ENCODE results near the gene LRRC17.
"Not testable (repeated sequence)": the region's sequence is repeated elsewhere in the genome, so short reads cannot be mapped to it uniquely, and the experiment has no call there.

LRRC17 gene

DNA sequence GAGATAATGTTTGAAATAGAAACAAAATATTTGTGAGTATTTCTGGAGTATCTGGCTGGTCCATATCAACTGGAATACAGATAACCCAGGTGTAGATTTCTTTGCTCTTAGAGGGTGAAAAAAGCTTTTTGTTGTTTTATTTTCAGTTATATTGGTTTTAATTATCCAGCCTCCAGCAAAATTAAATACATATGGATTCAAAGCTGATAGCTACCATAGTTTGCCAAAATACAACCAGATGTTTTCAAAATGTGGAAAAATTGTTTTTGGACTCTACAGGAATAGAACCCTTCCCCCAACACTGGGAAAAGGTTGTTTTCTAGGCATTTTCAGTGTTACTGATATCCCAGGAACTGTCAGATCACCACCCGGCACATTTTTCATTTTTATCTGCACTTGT is 30.1 kb downstream of the LRRC17 start:
- DNase-seq (ENCODE audit: low read depth): no peak

DNA sequence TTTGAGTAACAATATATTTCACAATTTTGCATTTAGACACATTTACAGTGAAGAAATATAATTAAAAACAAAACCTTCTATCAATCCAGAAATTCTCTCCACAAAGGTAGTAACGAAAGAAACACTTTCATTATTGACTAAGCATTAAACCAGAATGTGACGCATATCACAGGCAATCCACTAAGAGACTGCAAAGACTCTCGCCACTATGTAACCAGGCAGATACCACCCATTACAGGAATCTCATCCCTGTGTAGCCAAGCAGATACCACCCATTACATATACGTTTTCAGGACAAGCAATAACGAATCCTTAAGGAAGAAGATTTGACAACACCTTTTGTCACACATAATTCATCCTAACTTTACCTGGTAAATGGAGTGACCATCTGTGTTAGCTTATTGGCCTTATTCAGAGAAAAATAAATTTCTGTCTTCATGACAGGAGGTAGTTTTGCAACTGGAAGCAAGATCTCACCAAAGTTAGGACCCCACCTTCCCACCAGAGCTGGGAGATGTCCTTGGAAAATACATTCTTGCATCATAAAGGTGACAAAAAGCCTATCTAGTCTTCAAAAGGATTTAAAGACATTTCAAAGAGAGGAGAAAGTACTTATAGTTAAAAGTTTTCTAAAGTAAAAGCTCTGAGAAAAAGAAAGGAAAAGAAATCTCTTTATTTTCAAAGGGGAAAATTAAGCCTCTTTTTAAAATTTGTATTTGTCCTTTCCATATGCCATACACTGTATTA is 30.8 kb downstream of the LRRC17 start:
- DNase-seq (ENCODE audit: low read depth): peak; percentile 29

DNA sequence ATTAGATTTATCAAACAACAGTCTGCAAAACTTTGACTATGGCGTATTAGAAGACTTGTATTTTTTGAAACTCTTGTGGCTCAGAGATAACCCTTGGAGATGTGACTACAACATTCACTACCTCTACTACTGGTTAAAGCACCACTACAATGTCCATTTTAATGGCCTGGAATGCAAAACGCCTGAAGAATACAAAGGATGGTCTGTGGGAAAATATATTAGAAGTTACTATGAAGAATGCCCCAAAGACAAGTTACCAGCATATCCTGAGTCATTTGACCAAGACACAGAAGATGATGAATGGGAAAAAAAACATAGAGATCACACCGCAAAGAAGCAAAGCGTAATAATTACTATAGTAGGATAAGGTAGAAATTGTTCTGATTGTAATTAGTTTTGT is 31.4 kb downstream of the LRRC17 start:
- DNase-seq (ENCODE audit: low read depth): peak; percentile 33

DNA sequence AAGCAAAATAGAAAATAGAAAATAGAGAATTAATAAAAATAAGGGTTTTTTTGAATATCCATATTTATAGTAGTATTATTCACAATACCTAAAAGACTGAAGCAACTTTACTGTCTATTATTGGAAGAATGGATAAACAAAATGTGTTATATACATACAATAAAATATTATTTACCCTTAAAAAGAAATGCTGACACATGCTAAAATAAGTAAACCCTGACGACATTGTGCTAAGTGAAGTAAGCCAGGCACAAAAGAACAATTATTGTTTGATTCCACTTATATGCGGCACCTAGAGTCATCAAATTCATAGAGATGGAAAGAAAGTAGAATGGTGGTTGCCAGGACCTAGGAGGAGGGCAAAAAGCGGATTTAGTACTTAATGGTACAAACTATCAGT is 39.0 kb downstream of the LRRC17 start:
- no peak for DNase-seq (ENCODE audit: low read depth)

DNA sequence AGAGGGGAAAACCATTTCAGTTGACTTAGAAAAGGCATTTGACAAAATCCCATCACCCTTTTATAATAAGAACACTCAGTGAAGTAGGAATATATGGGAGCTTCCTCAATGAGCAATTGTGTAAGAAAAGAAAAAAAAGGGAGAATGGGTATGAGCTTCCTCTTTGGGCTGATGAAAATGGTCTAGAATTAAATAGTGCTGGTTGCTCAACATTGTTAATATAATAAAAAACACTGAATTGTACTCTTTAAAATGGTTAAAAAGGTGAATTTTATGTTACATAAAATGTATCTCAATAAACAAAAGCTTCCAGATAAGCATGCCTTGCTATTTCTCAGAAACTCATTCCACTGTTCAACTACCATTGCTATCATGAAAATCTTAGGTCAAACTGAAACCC is 40.6 kb downstream of the LRRC17 start:
- no peak for DNase-seq (ENCODE audit: low read depth)

DNA sequence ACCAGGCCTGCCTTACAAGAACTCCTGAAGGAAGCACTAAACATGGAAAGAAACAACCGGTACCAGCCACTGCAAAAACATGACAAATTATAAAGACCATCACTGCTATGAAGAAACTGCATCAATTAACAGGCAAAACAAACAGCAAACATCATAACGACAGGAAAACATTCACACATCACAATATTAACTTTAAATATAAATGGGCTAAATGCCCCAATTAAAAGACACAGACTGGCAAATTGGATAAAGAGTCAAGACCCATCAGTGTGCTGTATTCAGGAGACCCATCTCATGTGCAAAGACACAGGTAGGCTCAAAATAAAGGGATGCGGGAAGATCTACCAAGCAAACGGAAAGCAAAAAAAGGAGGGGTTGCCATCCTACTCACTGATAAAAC is 41.6 kb downstream of the LRRC17 start:
- not testable (repeated sequence) for DNase-seq (ENCODE audit: low read depth)

DNA sequence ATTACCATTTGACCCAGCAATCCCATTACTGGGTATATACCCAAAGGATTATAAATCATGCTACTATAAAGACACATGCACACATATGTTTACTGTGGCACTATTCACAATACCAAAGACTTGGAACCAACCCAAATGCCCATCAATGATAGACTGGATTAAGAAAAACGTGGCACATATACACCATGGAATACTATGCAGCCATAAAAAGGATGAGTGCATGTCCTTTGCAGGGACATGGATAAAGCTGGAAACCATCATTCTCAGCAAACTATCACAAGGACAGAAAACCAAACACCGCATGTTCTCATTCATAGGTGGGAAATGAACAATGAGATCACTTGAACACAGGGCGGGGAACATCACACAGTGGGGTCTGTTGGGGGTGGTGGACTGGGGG is 45.2 kb downstream of the LRRC17 start:
- DNase-seq (ENCODE audit: low read depth): not testable (repeated sequence)

DNA sequence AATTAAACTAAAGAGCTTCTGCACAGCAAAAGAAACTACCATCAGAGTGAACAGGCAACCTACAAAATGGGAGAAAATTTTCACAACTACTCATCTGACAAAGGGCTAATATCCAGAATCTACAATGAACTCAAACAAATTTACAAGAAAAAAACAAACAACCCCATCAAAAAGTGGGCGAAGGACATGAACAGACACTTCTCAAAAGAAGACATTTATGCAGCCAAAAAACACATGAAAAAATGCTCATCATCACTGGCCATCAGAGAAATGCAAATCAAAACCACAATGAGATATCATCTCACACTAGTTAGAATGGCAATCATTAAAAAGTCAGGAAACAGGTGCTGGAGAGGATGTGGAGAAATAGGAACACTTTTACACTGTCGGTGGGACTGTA is 49.2 kb downstream of the LRRC17 start:
- not testable (repeated sequence) for DNase-seq (ENCODE audit: low read depth)

DNA sequence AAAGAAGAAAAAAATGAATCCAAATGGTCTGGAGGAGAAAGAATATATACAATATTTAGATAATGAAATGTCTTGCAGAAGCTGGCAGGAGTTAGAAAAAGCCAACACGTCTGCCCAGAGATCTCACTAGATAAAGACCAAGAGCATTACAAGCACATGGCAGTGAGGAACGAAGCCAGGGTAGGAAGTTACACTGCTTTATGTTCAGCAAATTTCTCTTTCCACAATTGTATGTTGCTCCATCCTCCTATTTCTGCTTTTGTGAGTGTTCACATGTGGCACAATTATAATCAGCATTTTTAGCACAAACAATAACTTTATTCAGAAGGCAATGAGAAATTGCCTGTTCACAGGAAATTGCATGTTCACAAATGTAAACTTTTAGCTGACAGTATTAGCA is 53.7 kb downstream of the LRRC17 start:
- DNase-seq (ENCODE audit: low read depth): no peak

DNA sequence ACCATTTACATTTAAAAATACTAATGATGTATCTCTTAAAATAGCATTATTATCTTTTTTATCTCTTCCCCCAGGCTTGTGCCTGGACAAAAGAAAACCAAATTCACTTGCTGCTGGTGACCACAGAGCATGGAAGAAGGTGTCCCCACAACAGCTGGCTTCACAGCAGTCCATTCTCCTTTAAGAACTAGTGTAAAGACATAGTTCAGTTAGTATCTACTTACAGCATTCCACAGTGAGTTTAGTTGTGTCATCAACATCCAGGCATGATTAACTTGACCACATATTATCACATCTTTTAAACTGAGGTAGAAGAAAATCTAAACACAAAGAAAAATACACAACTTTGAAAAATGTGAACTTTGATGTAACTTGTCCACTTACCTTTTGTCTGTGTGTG is 55.0 kb downstream of the LRRC17 start:
- DNase-seq (ENCODE audit: low read depth): peak; percentile 85

DNA sequence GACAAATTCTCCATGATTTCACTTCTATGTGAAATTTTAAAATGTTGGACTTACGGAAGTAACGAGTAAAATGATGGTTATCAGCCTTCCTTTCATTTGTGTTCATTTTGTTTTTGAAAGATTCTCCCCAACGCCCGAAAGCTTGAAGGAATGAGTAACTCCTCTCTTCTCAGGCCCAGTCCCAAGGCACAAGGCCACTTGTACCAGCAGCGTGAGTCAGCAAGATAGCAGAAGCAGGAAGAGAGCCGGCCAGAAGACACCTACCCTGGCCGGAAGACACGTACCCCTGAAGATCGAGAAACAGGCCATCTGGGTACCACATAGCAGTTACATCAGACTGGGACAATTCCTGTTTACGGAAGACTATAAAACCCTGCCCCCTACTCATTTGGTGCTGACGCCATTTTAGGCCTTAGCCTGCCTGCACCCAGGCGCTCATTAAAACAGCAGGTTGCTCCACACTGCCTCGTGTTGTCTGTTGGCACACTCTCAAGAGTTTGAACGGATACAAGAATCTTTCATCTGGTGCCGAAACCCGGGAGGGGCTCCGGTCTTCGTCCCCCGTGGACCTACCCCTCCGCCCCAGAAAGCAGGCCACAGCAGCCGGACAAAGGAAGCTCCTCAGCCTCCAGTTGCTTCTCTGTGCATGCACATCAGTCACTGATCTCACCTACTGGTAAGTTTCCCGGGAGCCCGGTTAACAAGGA is 60.4 kb downstream of the LRRC17 start:
- peak; percentile 52 for DNase-seq (ENCODE audit: low read depth)

DNA sequence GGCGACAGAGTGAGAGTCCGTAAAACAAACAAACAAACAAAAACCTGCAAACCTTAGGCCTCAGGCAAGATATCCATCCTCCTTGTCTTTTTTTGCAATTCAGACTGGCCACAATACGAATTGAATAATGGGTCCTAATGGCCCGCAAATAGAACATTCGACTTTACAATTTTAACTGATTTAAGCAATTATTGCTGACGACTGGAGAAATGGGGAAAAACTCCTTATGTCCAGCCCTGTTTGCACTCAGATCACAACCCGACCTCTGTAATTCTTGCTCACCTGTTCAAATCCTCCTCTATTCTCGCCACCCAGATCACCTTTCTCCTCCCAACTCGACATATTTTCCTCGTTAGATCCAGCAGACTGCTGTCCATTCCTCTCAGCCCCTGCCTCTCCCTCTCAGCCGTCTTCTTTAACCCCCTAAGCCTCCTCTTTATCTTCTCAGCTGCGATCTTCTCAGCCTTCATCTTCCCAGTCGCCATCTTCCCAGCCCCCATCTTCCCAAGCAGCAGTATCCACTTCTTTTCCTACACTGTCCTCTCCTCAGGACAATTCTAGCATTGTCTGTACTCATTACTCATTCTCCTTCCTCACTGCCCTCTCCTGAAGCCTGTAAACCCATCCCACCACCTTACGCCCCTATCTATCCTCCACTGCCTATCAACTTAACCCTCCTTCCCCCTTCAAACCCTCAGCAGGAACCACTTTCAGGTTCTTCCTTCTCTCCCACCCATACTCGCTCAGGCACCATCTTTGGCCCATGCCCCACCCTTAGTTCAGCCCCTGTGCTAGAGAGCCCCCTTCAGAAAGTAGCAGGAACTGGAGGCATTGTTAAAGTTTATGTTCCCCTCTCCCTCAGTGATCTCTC is 61.8 kb downstream of the LRRC17 start:
- DNase-seq (ENCODE audit: low read depth): no peak

DNA sequence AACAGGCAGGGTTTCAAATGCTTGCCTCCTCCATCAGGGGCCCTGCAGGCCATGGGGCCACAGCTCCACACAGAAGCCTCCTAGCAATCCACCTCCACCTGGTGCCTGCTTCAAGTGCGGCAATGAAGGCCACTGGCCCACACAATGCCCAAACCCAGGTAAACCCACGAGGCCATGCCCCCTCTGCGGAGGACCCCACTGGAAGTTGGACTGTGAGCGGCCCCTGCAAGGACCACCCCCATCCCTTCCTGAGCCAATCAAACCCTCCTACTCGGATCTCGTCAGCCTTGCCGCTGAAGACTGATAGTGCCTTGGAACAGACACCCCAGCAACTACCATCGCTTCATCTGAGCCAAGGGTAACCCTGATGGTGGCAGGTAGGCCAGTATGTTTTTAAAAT is 63.1 kb downstream of the LRRC17 start:
- DNase-seq (ENCODE audit: low read depth): no peak

DNA sequence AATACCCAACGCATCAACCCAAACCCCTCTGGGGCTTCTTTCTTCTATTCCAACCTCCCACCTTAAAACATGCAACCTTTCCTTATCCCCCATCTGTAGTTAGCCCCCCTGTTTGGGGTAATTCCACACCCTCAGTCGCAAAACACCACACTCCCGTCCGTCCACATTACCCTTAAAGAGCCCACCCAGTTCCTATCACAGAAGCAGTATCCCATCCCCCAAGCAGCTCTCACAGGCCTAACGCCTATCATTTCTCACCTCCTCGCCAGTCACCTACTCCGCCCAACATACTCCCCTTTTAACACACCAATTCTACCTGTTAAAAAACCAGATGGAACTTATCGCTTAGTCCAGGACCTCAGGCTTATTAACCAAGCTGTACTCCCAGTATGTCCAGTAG is 63.7 kb downstream of the LRRC17 start:
- no peak for DNase-seq (ENCODE audit: low read depth)

DNA sequence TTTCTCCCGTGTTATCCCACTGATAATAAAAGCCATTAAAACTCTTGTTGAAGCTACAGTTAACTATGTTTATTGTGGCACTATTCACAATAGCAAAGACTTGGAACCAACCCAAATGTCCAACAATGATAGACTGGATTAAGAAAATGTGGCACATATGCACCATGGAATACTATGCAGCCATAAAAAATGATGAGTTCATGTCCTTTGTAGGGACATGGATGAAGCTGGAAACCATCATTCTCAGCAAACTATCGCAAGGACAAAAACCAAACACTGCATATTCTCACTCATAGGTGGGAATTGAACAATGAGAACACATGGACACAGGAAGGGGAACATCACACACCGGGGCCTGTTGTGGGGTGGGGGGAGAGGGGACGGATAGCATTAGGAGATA is 64.8 kb downstream of the LRRC17 start:
- DNase-seq (ENCODE audit: low read depth): not testable (repeated sequence)

DNA sequence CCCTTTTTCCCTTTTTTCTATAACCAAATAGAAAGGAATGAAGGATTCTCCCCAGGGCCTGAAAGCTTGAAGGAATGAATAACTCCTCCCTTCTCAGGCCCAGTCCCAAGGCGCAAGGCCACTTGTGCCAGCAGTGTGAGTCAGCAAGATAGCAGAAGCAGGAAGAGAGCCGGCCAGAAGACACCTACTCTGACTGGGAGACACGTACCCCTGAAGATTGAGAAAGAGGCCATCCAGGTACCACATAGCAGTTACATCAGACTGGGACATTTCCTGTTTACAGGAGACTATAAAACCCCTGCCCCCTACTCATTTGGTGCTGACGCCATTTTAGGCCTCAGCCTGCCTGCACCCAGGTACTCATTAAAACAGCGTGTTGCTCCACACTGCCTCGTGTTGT is 65.5 kb downstream of the LRRC17 start:
- peak; percentile 86 for DNase-seq (ENCODE audit: low read depth)

DNA sequence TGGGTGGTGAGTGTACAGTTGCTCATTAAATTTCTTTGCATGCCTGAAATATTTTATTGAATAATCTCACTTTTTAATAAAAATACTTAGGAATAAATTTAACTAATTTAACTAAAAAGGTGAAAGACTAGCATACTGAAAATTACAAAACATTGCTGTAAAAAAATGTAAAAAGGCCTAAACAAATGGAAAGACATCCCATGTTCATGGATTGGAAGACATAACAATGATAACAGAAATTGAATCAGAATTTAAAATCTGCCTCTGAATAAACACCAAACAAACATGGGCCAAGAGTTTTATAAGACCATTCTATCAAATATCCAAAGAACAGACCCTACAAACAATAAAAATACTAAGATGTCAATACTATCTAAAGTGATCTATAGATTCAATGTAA is 66.9 kb downstream of the LRRC17 start:
- DNase-seq (ENCODE audit: low read depth): no peak

DNA sequence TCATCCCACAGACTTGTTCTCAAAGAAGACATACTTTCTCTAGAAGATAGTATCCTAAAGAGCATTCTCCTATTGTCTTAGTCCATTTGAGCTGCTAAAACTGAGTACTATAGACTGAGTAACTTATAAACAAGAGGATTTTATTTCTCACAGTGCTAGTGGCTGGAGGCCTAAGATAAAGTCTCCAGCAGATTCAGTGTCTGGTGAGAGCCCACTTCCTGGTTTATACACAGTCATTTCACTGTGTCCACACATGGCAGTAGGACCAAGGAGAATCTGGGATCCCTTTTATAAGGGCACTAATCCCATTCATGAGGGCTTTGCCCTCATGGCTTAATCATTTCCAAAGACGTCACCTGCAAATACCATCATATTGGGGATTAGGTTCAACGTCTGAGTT is 68.7 kb downstream of the LRRC17 start:
- DNase-seq (ENCODE audit: low read depth): no peak

DNA sequence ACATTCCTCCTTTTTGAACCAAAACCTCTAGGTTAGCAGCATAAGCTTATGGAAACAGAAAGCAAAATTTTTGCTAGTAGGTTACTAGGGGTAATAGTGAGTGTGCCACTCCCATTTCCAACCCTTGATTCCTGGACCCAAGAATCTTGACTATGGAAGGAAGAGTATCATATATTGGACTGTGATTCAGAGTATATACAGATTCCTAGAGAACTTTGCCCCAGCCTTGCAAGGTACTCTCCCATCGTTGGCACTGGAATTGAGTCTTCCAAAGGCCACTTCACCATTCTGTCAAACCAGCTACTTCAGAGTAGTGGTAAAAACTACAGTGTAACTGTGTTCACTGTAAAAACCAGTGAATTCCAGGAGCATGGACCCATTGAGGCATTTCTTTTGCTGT is 69.4 kb downstream of the LRRC17 start:
- no peak for DNase-seq (ENCODE audit: low read depth)

DNA sequence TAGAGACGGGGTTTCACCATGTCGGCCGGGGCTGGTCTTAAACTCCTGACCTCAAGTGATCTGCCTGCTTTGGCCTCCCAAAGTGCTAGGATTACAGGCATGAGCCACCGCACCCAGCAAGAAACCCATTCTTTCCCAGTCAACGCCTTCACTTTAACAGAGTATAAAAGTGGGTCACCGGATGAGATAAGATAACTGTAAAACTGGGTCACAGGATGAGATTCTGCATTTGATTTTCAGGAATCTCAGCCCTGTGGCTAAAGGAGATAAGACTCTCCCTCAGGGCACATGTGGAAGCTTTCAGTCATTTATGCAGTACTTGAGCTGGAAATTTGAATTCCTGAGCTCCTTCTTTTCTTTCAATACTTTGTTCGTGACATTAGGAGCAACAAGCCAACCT is 70.8 kb downstream of the LRRC17 start:
- DNase-seq (ENCODE audit: low read depth): peak; percentile 83

DNA sequence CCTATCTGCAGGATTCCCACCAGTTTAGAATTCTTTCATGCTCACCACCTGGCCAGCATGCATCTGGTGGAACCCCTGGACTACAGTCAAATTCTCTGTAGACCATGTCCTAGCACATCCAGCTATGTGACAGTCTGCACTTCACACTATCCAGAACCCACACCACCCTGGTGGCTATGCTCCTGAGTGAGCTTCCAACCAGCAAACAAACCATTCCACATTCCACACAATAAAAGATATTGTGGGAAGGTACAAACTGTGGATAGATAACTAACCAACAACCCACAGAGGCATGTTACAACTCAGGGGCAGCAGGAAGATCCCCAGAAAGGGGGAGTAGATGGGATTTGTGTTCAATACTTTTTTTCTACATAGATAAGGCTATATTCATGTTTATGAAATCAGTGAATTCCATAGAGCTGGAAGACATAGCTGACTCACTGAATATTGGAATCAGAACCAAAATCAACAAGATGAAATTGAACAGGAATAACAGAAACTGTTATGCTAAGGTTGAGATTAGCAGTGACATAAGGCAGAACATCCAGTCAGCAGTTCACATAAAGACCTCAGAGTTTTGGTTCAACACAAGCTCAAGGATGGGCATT is 72.5 kb downstream of the LRRC17 start:
- DNase-seq (ENCODE audit: low read depth): peak; percentile 54

DNA sequence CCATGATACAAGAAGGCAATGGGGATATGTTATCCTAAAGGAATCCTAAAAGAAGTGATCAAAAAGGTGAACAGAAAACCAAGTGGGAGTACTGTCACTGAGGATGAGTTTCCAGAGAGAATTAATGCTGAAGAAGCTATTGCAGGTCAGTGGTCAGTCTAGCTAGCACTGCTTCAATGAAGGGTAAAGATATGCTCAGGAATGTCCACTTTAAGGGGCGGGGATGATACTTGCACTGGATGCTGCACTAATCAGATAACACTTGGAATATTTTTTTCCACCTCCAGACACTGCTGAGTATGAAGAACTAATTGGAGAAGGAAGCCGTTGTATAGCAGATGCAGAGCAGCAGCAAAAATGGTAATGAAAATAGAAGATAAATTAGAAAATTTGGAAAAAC is 75.3 kb downstream of the LRRC17 start:
- DNase-seq (ENCODE audit: low read depth): no peak
